ENCODE results near the gene DNAI1.

Gene DNAI1

DNA sequence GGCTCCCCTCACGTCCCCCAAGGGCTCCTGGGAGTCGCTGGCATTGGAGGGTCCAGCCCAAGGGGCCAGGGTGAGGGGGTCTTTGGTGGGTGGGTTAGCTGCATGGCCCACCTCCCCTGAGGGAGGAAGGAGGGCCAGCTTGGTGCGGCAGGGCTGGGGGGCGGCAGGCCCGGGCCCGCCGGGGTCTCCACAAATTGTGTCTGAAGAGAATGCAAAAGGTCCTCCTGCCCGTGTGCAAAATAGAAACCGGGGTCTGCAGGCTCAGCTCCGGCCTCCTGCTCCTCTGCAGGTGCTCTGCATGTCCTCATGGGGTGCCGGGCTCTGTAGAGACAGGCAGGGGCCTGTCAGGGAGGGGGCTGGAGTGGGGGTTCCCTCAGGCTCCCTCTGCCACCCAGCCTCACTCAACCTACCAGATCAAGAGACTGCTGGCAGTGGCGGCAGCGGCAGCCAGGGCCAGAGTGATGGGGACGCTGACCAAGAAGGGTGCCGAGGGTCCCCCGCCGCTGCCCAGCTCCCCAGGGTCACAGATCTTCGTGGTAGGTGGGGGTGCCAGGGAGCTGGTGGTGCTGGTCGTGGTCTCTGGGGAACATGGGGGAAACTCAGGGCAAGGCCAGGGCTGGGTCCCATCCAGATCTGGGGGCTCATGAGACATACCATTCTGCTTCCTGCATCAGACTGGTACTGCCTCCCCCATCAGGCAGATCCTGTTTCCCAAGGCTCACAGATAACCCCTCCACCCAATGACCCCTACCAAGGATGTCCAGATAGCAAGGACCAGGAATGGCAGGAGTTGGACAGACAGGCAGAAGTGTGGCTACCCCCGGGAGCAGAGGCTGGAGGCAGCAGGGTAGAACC lies 93.4 kb downstream of the DNAI1 start:
- Histone ChIP-seq H3K4me3 (ENCODE audit: low read depth in 1 of 2, low read length in 2 of 2) (no peak overlapping the region), H4K20me1 (ENCODE audit: insufficient read depth, low read length) (no peaks in the 10 kb centered on the region), H3K27me3 (ENCODE audit: insufficient read depth, low read length, poor library complexity) (peaks cover 2% of the 10 kb centered on the region), H2AFZ (ENCODE audit: low read depth, low read length) (no peak overlapping the region), H3K4me2 (ENCODE audit: insufficient read depth, low read length) (no peak overlapping the region), H3K9ac (ENCODE audit: low read depth, low read length) (no peak overlapping the region), H3K4me1 (ENCODE audit: insufficient read depth, low read length) (no peaks in the 10 kb centered on the region), H3K9me3 (ENCODE audit: insufficient read depth, low read length, severe bottlenecking) (no peaks in the 10 kb centered on the region), H3K36me3 (ENCODE audit: insufficient read depth, low read length) (no peaks in the 10 kb centered on the region), H3K27ac (ENCODE audit: low read length) (no peak overlapping the region), H3K79me2 (ENCODE audit: insufficient read depth, low read length) (no peaks in the 10 kb centered on the region)
- ATAC-seq (ENCODE audit: insufficient read depth, low read depth) (no peak), DNase-seq (no peak)
- TF ChIP-seq EZH2 (IDR thresholded peaks at IDR 0.05; ENCODE audit: borderline replicate concordance, low read depth, low read length, severe bottlenecking) = no peak
- TF ChIP-seq, protein P1, sequence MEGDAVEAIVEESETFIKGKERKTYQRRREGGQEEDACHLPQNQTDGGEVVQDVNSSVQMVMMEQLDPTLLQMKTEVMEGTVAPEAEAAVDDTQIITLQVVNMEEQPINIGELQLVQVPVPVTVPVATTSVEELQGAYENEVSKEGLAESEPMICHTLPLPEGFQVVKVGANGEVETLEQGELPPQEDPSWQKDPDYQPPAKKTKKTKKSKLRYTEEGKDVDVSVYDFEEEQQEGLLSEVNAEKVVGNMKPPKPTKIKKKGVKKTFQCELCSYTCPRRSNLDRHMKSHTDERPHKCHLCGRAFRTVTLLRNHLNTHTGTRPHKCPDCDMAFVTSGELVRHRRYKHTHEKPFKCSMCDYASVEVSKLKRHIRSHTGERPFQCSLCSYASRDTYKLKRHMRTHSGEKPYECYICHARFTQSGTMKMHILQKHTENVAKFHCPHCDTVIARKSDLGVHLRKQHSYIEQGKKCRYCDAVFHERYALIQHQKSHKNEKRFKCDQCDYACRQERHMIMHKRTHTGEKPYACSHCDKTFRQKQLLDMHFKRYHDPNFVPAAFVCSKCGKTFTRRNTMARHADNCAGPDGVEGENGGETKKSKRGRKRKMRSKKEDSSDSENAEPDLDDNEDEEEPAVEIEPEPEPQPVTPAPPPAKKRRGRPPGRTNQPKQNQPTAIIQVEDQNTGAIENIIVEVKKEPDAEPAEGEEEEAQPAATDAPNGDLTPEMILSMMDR (IDR thresholded peaks at IDR 0.05; ENCODE audit: borderline replicate concordance, extremely low read depth, low read length, poor library complexity, severe bottlenecking) = no peak

DNA sequence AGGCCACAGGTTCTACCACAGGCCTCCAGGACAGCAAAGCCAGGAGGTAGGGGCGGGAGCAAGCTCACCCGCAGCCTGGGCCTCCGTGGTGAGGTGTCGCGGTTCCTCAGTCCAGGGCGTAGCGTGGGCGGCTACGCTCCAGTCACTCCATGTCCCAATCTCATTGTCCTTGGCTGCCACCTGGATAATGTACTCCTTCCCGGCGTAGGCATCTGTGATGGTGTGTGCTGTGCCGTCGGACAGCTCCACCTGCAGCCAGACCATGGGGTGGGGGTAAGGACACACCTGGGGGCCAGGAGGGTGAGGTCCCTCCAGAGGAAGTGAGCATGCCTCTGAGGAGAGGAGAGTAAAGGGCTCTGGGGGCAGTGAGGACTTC lies 94.0 kb downstream of the DNAI1 start:
- Histone ChIP-seq H3K9ac (ENCODE audit: low read depth, low read length) (no peak overlapping the region), H3K27me3 (ENCODE audit: insufficient read depth, low read length, poor library complexity) (peaks cover 2% of the 10 kb centered on the region), H3K27ac (ENCODE audit: low read length) (no peak overlapping the region), H2AFZ (ENCODE audit: low read depth, low read length) (no peak overlapping the region), H3K36me3 (ENCODE audit: insufficient read depth, low read length) (no peaks in the 10 kb centered on the region), H3K79me2 (ENCODE audit: insufficient read depth, low read length) (no peaks in the 10 kb centered on the region), H3K4me3 (ENCODE audit: low read depth in 1 of 2, low read length in 2 of 2) (no peak overlapping the region), H3K4me2 (ENCODE audit: insufficient read depth, low read length) (no peak overlapping the region), H3K4me1 (ENCODE audit: insufficient read depth, low read length) (no peaks in the 10 kb centered on the region), H4K20me1 (ENCODE audit: insufficient read depth, low read length) (no peaks in the 10 kb centered on the region), H3K9me3 (ENCODE audit: insufficient read depth, low read length, severe bottlenecking) (no peaks in the 10 kb centered on the region)
- DNase-seq = no peak
- ATAC-seq (ENCODE audit: insufficient read depth, low read depth) = no peak
- TF ChIP-seq, protein P1 (IDR thresholded peaks at IDR 0.05; ENCODE audit: borderline replicate concordance, extremely low read depth, low read length, poor library complexity, severe bottlenecking) = no peak
- no peak for TF ChIP-seq EZH2 (IDR thresholded peaks at IDR 0.05; ENCODE audit: borderline replicate concordance, low read depth, low read length, severe bottlenecking)

DNA sequence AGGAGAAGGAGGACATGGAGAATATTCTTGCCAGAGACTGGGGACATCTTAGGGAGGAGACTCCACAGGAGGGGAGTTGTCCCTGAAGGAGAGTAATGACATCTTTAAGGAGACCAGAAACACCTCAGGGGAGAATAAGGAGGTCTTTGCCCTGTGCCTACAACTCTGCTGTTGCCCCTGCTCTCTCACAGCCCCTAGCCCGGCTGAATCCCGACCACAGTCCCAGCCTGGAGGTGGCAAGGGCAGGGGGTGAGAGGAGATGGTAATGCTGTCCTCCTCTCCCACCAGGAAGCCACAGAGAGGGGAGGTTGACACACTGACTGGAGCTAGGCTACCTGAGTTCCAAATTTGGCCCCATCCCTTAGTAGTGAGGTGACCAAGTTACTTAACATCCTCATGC lies 94.4 kb downstream of the DNAI1 start:
- Histone ChIP-seq H3K4me3 (ENCODE audit: low read depth in 1 of 2, low read length in 2 of 2) (no peak overlapping the region), H4K20me1 (ENCODE audit: insufficient read depth, low read length) (no peaks in the 10 kb centered on the region), H3K36me3 (ENCODE audit: insufficient read depth, low read length) (no peaks in the 10 kb centered on the region), H3K79me2 (ENCODE audit: insufficient read depth, low read length) (no peaks in the 10 kb centered on the region), H3K9me3 (ENCODE audit: insufficient read depth, low read length, severe bottlenecking) (no peaks in the 10 kb centered on the region), H3K27ac (ENCODE audit: low read length) (no peak overlapping the region), H3K4me1 (ENCODE audit: insufficient read depth, low read length) (no peaks in the 10 kb centered on the region), H2AFZ (ENCODE audit: low read depth, low read length) (no peak overlapping the region), H3K27me3 (ENCODE audit: insufficient read depth, low read length, poor library complexity) (peaks cover 2% of the 10 kb centered on the region), H3K9ac (ENCODE audit: low read depth, low read length) (no peak overlapping the region), H3K4me2 (ENCODE audit: insufficient read depth, low read length) (no peak overlapping the region)
- no peak for DNase-seq
- TF ChIP-seq EZH2 (IDR thresholded peaks at IDR 0.05; ENCODE audit: borderline replicate concordance, low read depth, low read length, severe bottlenecking) = no peak
- TF ChIP-seq, protein P1 (IDR thresholded peaks at IDR 0.05; ENCODE audit: borderline replicate concordance, extremely low read depth, low read length, poor library complexity, severe bottlenecking) = no peak
- ATAC-seq (ENCODE audit: insufficient read depth, low read depth) = no peak

All from DND-41 (cell line).